Measurements from ENCODE around the gene MRPL40.

MRPL40 gene

DNA sequence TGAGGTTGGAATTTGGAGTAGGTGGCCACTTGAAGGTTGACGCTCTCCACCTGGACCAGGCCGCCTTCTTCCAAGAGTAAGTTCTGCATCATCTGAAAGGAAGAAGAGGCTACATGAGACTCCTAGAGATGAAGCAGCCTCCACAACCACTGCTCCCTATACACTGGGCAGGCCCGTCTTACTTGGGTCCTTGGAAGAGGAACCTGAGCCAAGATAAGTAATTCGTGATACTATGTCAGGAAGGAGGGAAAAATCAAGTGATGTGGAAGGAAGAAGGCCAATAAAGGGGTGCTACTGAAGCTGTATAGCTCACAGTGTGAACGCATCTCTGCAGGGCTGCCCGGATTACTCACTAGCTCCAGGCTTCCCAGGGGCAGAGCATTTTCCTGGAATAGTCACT, 35.6 kb downstream of the MRPL40 start:
- no peak overlapping the region for H3K9ac ChIP-seq (ENCODE audit: low read depth in 1 of 2, low read length in 2 of 2)
- no peaks in the 10 kb centered on the region for H3K4me1 ChIP-seq (ENCODE audit: control insufficient read depth in 2 of 2, insufficient read depth in 2 of 2, low read length in 2 of 2)
- H3K27me3 ChIP-seq (ENCODE audit: control insufficient read depth in 2 of 2, insufficient read depth in 2 of 2, low read length in 2 of 2) = no peaks in the 10 kb centered on the region
- no peak overlapping the region for H3K27ac ChIP-seq (ENCODE audit: low read depth in 2 of 2, low read length in 2 of 2)
- H3K4me3 ChIP-seq (ENCODE audit: low read length in 2 of 2) = no peak overlapping the region
- H3K36me3 ChIP-seq (ENCODE audit: control insufficient read depth in 2 of 2, insufficient read depth in 2 of 2, low read length in 2 of 2) = peaks cover 84 to 86% of the 10 kb centered on the region in 2 donors
- no peaks in the 10 kb centered on the region for H3K9me3 ChIP-seq (ENCODE audit: control insufficient read depth in 2 of 2, low read length in 2 of 2)

- no peak overlapping the region for H3K4me3 ChIP-seq (ENCODE audit: low read length in 2 of 2)
- no peaks in the 10 kb centered on the region for H3K9me3 ChIP-seq (ENCODE audit: control insufficient read depth in 2 of 2, low read length in 2 of 2)
- H3K36me3 ChIP-seq (ENCODE audit: control insufficient read depth in 2 of 2, insufficient read depth in 2 of 2, low read length in 2 of 2) = peaks cover 85 to 90% of the 10 kb centered on the region in 2 donors
- H3K4me1 ChIP-seq (ENCODE audit: control insufficient read depth in 2 of 2, insufficient read depth in 2 of 2, low read length in 2 of 2) = no peaks in the 10 kb centered on the region
- H3K9ac ChIP-seq (ENCODE audit: low read depth in 1 of 2, low read length in 2 of 2) = no peak overlapping the region
- no peak overlapping the region for H3K27ac ChIP-seq (ENCODE audit: low read depth in 2 of 2, low read length in 2 of 2)
- H3K27me3 ChIP-seq (ENCODE audit: control insufficient read depth in 2 of 2, insufficient read depth in 2 of 2, low read length in 2 of 2) = no peaks in the 10 kb centered on the region
Measured at GRCh38 chr22:19469421-19469820, 37.1 kb downstream of the MRPL40 start.

DNA sequence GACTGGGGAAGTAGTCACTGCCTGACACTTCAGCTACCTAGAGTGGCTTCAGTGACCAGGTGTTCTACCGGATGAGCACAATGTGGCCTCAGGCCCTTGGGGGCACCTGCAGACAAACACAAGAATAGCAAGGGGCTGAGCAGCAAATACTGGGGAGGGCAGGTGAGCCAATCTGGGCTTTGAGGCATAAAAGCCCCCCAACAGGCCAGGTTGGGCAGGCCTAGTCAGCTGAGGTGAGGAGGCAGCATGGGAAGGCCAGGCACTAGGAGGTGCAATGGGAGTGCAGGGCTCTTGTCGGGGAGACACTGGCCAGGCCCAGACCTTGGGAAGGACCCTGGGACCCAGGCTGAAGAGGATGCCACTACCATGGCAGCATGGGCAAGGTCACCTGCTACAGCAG, 37.7 kb downstream of the MRPL40 start:
- Histone ChIP-seq H3K4me1 (ENCODE audit: control insufficient read depth in 2 of 2, insufficient read depth in 2 of 2, low read length in 2 of 2) (no peaks in the 10 kb centered on the region), H3K9ac (ENCODE audit: low read depth in 1 of 2, low read length in 2 of 2) (no peak overlapping the region), H3K36me3 (ENCODE audit: control insufficient read depth in 2 of 2, insufficient read depth in 2 of 2, low read length in 2 of 2) (peaks cover 79 to 87% of the 10 kb centered on the region in 2 donors), H3K27ac (ENCODE audit: low read depth in 2 of 2, low read length in 2 of 2) (no peak overlapping the region), H3K27me3 (ENCODE audit: control insufficient read depth in 2 of 2, insufficient read depth in 2 of 2, low read length in 2 of 2) (no peaks in the 10 kb centered on the region), H3K4me3 (ENCODE audit: low read length in 2 of 2) (no peak overlapping the region), H3K9me3 (ENCODE audit: control insufficient read depth in 2 of 2, low read length in 2 of 2) (no peaks in the 10 kb centered on the region)

DNA sequence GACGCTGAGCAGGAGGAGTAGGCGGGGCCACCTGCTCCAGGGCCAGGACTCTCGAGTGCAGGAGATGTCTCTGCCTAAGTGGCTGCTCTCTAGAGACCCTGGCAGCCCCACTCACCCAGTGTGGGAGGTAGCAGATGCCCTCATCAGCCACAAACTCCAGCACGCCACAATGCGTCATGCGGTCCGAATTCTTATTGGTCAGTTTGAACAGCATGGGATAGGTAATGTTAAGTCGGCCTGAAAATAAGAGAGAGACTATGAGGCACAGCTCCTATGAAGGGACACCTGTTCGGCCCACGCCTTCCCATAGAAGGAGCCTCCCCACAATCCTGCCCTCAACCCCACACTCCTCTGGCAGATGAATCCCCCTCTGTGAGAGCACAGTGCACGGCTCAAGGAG, 39.2 kb downstream of the MRPL40 start:
- no peak overlapping the region for H3K9ac ChIP-seq (ENCODE audit: low read depth in 1 of 2, low read length in 2 of 2)
- no peaks in the 10 kb centered on the region for H3K4me1 ChIP-seq (ENCODE audit: control insufficient read depth in 2 of 2, insufficient read depth in 2 of 2, low read length in 2 of 2)
- H3K9me3 ChIP-seq (ENCODE audit: control insufficient read depth in 2 of 2, low read length in 2 of 2) = no peaks in the 10 kb centered on the region
- H3K36me3 ChIP-seq (ENCODE audit: control insufficient read depth in 2 of 2, insufficient read depth in 2 of 2, low read length in 2 of 2) = peaks cover 71 to 79% of the 10 kb centered on the region in 2 donors
- no peak overlapping the region for H3K27ac ChIP-seq (ENCODE audit: low read depth in 2 of 2, low read length in 2 of 2)
- H3K27me3 ChIP-seq (ENCODE audit: control insufficient read depth in 2 of 2, insufficient read depth in 2 of 2, low read length in 2 of 2) = no peaks in the 10 kb centered on the region
- H3K4me3 ChIP-seq (ENCODE audit: low read length in 2 of 2) = no peak overlapping the region

- Histone ChIP-seq H3K36me3 (ENCODE audit: control insufficient read depth in 2 of 2, insufficient read depth in 2 of 2, low read length in 2 of 2) (peaks cover 65 to 72% of the 10 kb centered on the region in 2 donors), H3K4me1 (ENCODE audit: control insufficient read depth in 2 of 2, insufficient read depth in 2 of 2, low read length in 2 of 2) (peaks cover 3% of the 10 kb centered on the region in 2 donors), H3K27ac (ENCODE audit: low read depth in 2 of 2, low read length in 2 of 2) (no peak overlapping the region), H3K27me3 (ENCODE audit: control insufficient read depth in 2 of 2, insufficient read depth in 2 of 2, low read length in 2 of 2) (no peaks in the 10 kb centered on the region), H3K9me3 (ENCODE audit: control insufficient read depth in 2 of 2, low read length in 2 of 2) (no peaks in the 10 kb centered on the region), H3K4me3 (ENCODE audit: low read length in 2 of 2) (no peak overlapping the region), H3K9ac (ENCODE audit: low read depth in 1 of 2, low read length in 2 of 2) (no peak overlapping the region)
Measured at GRCh38 chr22:19472233-19472632, 39.9 kb downstream of the MRPL40 start.

- H3K27ac ChIP-seq (ENCODE audit: low read depth in 2 of 2, low read length in 2 of 2) = no peak overlapping the region
- H3K4me1 ChIP-seq (ENCODE audit: control insufficient read depth in 2 of 2, insufficient read depth in 2 of 2, low read length in 2 of 2) = peaks cover 9 to 12% of the 10 kb centered on the region in 2 donors
- no peaks in the 10 kb centered on the region for H3K9me3 ChIP-seq (ENCODE audit: control insufficient read depth in 2 of 2, low read length in 2 of 2)
- H3K36me3 ChIP-seq (ENCODE audit: control insufficient read depth in 2 of 2, insufficient read depth in 2 of 2, low read length in 2 of 2) = peaks cover 54 to 59% of the 10 kb centered on the region in 2 donors
- no peaks in the 10 kb centered on the region for H3K27me3 ChIP-seq (ENCODE audit: control insufficient read depth in 2 of 2, insufficient read depth in 2 of 2, low read length in 2 of 2)
- H3K9ac ChIP-seq (ENCODE audit: low read depth in 1 of 2, low read length in 2 of 2) = no peak overlapping the region
- no peak overlapping the region for H3K4me3 ChIP-seq (ENCODE audit: low read length in 2 of 2)
Measured at GRCh38 chr22:19473578-19473977, 41.2 kb downstream of the MRPL40 start.

- H3K4me1 ChIP-seq (ENCODE audit: control insufficient read depth in 2 of 2, insufficient read depth in 2 of 2, low read length in 2 of 2) = peaks cover 14 to 16% of the 10 kb centered on the region in 2 donors
- no peak overlapping the region for H3K9ac ChIP-seq (ENCODE audit: low read depth in 1 of 2, low read length in 2 of 2)
- H3K4me3 ChIP-seq (ENCODE audit: low read length in 2 of 2) = no peak overlapping the region
- no peaks in the 10 kb centered on the region for H3K27me3 ChIP-seq (ENCODE audit: control insufficient read depth in 2 of 2, insufficient read depth in 2 of 2, low read length in 2 of 2)
- H3K9me3 ChIP-seq (ENCODE audit: control insufficient read depth in 2 of 2, low read length in 2 of 2) = no peaks in the 10 kb centered on the region
- H3K27ac ChIP-seq (ENCODE audit: low read depth in 2 of 2, low read length in 2 of 2) = no peak overlapping the region
- peaks cover 32 to 38% of the 10 kb centered on the region in 2 donors for H3K36me3 ChIP-seq (ENCODE audit: control insufficient read depth in 2 of 2, insufficient read depth in 2 of 2, low read length in 2 of 2)
Measured at GRCh38 chr22:19476023-19476422, 43.7 kb downstream of the MRPL40 start.

DNA sequence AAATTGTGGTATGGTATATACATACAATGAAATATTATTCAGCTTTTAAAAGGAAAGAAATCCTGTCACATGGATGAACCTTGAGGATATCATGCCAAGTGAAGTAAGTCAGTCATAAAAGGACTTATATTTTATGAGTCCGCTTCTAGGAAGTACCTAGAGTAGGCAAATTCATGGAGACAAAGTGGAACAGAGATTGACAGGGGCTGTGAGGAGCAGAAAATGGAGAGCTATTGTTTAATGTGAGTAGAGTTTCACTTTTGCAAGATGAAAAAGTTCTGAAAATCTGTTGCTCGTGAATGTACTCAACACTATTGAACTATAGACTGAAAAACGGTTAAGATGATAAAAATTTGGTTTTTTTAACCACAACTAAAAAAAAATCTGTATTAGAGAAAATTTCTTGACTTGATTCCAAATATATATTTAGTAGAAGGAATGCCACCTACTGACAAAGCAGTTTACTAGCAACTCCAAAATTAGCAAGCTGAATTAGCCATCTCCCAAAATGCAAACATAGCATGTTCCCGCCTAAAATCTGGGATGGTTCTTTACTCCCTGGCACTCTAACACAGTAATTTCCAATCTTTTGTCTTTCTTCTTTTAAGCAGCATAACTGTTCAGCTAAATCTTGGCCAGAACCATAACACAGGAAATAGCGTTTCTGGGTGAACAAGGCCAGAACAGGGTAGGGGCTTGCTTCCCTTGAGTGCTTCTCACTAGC, 45.1 kb downstream of the MRPL40 start:
- H3K27me3 ChIP-seq (ENCODE audit: control insufficient read depth in 2 of 2, insufficient read depth in 2 of 2, low read length in 2 of 2) = no peaks in the 10 kb centered on the region
- H3K27ac ChIP-seq (ENCODE audit: low read depth in 2 of 2, low read length in 2 of 2) = no peak overlapping the region
- H3K4me3 ChIP-seq (ENCODE audit: low read length in 2 of 2) = peak overlapping the region; percentile 95 to 97
- H3K4me1 ChIP-seq (ENCODE audit: control insufficient read depth in 2 of 2, insufficient read depth in 2 of 2, low read length in 2 of 2) = peaks cover 14 to 16% of the 10 kb centered on the region in 2 donors
- H3K9me3 ChIP-seq (ENCODE audit: control insufficient read depth in 2 of 2, low read length in 2 of 2) = no peaks in the 10 kb centered on the region
- H3K9ac ChIP-seq (ENCODE audit: low read depth in 1 of 2, low read length in 2 of 2) = peak overlapping the region in 1 of 2 donors; percentile 90
- peaks cover 18 to 24% of the 10 kb centered on the region in 2 donors for H3K36me3 ChIP-seq (ENCODE audit: control insufficient read depth in 2 of 2, insufficient read depth in 2 of 2, low read length in 2 of 2)

- H3K4me3 ChIP-seq (ENCODE audit: low read length in 2 of 2) = peak overlapping the region; percentile 95 to 97
- peaks cover 14 to 16% of the 10 kb centered on the region in 2 donors for H3K4me1 ChIP-seq (ENCODE audit: control insufficient read depth in 2 of 2, insufficient read depth in 2 of 2, low read length in 2 of 2)
- peak overlapping the region; percentile 90 to 98 for H3K9ac ChIP-seq (ENCODE audit: low read depth in 1 of 2, low read length in 2 of 2)
- no peaks in the 10 kb centered on the region for H3K9me3 ChIP-seq (ENCODE audit: control insufficient read depth in 2 of 2, low read length in 2 of 2)
- peaks cover 12 to 16% of the 10 kb centered on the region in 2 donors for H3K36me3 ChIP-seq (ENCODE audit: control insufficient read depth in 2 of 2, insufficient read depth in 2 of 2, low read length in 2 of 2)
- peak overlapping the region; percentile 95 to 97 for H3K27ac ChIP-seq (ENCODE audit: low read depth in 2 of 2, low read length in 2 of 2)
- no peaks in the 10 kb centered on the region for H3K27me3 ChIP-seq (ENCODE audit: control insufficient read depth in 2 of 2, insufficient read depth in 2 of 2, low read length in 2 of 2)
Measured at GRCh38 chr22:19478045-19478900, 45.9 kb downstream of the MRPL40 start.

DNA sequence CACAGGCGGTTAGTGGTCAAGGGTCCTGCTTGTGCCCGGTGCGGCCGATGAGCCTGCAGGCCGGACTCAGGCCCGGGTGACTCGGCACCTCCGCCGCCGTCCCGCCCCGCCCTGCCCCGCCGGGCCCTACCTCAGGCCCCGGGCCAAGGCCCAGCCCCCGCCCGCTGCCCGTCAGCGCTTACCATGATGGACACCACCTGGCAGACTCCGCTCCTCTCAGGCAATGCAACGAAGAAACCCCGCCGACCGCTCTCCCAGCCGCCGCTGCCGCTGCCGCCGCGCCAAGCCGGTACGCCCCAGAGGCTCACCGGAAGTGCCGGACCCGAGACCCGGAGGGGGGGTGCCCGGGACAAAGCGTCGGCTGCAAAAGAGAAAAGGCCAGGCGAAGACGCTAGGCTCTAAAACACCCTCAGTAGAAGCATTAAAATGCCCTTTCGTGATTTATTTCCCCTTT, 46.6 kb downstream of the MRPL40 start, which contains the start of gene UFD1:
TSS of gene UFD1 (minus strand) at position 293 of the 454 bp plus-strand sequence. CDS start at position 185, 108 bp downstream.
- H3K9me3 ChIP-seq (ENCODE audit: control insufficient read depth in 2 of 2, low read length in 2 of 2) = no peaks in the 10 kb centered on the region
- peak within 1 kb of the TSS; percentile 90 to 98 for H3K9ac ChIP-seq (ENCODE audit: low read depth in 1 of 2, low read length in 2 of 2)
- H3K36me3 ChIP-seq (ENCODE audit: control insufficient read depth in 2 of 2, insufficient read depth in 2 of 2, low read length in 2 of 2) = peaks cover 6 to 10% of the 10 kb centered on the region in 2 donors
- peak within 1 kb of the TSS; percentile 95 to 97 for H3K27ac ChIP-seq (ENCODE audit: low read depth in 2 of 2, low read length in 2 of 2)
- peaks cover 14 to 16% of the 10 kb centered on the region in 2 donors for H3K4me1 ChIP-seq (ENCODE audit: control insufficient read depth in 2 of 2, insufficient read depth in 2 of 2, low read length in 2 of 2)
- H3K4me3 ChIP-seq (ENCODE audit: low read length in 2 of 2) = peak within 1 kb of the TSS; percentile 95 to 97
- no peaks in the 10 kb centered on the region for H3K27me3 ChIP-seq (ENCODE audit: control insufficient read depth in 2 of 2, insufficient read depth in 2 of 2, low read length in 2 of 2)

Data from mucosa of rectum (tissue), 2 donors.